ENCODE results near the gene LRP1B.
"Not testable (repeated sequence)": the region's sequence is repeated elsewhere in the genome, so short reads cannot be mapped to it uniquely, and the experiment has no call there.

LRP1B gene

DNA sequence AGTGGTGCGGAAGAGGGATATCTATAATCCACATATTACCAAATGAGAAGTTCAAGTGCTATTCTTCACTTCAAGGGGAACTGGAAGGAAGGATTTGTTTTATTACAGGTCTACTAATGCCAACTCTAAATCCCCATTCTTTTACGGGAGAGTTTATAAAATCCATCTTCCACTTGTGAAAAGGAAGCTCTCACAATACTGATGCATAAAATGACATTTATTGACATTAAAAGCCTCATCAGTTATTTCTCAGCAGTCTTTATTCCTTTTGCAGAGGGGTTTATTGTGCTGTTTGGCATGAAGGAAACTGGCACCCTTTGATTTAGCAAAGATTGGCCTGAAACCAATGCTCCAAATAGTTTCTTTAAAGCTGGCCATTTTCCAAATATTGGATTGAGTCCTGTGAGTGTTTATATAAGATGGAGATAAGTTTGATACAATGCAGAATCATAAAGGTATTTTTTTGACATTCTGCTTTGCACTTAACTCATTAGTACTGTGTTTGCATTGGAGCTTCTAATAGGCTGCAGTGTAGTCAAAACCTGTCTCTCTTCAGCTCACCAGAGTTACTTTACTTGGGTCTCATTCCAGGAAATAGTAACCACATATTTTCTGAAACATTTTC is 26.6 kb downstream of the LRP1B start:
- no peaks in the 10 kb centered on the region for H3K27me3 ChIP-seq (ENCODE audit: control insufficient read depth in 1 of 2, insufficient read depth in 2 of 2, low read length in 2 of 2)
- no peak overlapping the region for H3K27ac ChIP-seq (ENCODE audit: low read length)
- no peaks in the 10 kb centered on the region for H3K36me3 ChIP-seq (ENCODE audit: control insufficient read depth in 2 of 2, insufficient read depth in 2 of 2, low read length in 2 of 2)
- H3K9me3 ChIP-seq (ENCODE audit: control insufficient read depth in 2 of 2, low read length in 2 of 2): no peaks in the 10 kb centered on the region
- no peaks in the 10 kb centered on the region for H3K4me1 ChIP-seq (ENCODE audit: control insufficient read depth, insufficient read depth, low read length)
- no peak overlapping the region for H3K9ac ChIP-seq (ENCODE audit: low read length in 2 of 2)
- no peak overlapping the region for H3K4me3 ChIP-seq (ENCODE audit: low read length in 2 of 2)

DNA sequence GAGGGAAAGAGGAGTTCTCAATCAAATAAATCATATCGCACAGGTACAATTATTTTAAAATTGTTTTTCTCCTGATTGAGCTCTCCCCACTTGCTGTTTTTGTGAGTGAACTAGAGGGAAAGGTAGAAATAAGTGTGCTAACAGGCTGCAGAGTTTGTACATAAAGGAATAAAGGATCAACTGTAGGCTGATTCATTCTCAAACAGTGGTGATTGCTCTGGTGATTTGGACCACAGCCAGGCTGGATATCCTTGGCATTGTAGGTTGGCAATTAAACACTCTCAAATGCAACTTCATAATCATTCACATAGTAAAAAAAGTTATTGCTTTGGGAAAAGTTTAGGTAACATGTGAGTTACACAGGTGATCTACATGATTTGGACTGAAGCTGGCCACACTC is 29.8 kb downstream of the LRP1B start:
- Histone ChIP-seq H3K27ac (ENCODE audit: low read length) (no peak overlapping the region), H3K36me3 (ENCODE audit: control insufficient read depth in 2 of 2, insufficient read depth in 2 of 2, low read length in 2 of 2) (no peaks in the 10 kb centered on the region), H3K27me3 (ENCODE audit: control insufficient read depth in 1 of 2, insufficient read depth in 2 of 2, low read length in 2 of 2) (no peaks in the 10 kb centered on the region), H3K4me1 (ENCODE audit: control insufficient read depth, insufficient read depth, low read length) (no peaks in the 10 kb centered on the region), H3K9ac (ENCODE audit: low read length in 2 of 2) (no peak overlapping the region), H3K4me3 (ENCODE audit: low read length in 2 of 2) (no peak overlapping the region), H3K9me3 (ENCODE audit: control insufficient read depth in 2 of 2, low read length in 2 of 2) (no peaks in the 10 kb centered on the region)

DNA sequence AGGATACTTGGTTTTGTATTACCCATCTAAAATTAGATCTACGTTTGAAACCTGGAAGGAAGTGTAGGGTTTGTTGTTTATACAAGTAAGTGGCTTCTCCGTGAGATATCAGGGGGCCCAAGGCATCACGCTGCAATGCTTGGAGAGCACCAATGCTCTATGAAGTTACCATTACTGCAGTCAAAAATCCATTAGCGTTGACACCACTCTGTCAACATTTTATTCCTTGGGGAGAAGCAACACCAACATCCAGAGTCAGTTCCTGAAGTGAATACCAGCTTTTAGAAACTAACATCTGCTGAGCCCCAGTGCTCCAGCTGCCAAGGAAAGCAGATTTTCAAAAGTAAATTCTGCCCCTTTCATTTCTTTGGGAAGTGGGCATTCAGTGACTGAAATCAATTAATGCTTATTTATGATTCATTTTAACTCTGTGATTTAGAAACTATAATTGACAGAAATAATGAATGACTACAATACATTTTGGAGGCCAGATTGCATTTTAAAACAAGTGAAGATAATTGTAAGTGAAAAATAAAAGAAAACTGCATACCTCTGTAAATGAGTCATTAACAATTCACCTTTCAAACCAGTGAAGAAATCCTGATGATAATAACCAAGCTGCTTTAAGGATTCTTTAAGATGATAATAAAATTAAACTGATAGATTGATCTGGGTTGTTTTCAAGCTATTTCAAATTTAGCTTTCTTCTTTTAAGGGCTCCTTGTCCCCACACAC is 30.5 kb downstream of the LRP1B start:
- no peak overlapping the region for H3K27ac ChIP-seq (ENCODE audit: low read length)

DNA sequence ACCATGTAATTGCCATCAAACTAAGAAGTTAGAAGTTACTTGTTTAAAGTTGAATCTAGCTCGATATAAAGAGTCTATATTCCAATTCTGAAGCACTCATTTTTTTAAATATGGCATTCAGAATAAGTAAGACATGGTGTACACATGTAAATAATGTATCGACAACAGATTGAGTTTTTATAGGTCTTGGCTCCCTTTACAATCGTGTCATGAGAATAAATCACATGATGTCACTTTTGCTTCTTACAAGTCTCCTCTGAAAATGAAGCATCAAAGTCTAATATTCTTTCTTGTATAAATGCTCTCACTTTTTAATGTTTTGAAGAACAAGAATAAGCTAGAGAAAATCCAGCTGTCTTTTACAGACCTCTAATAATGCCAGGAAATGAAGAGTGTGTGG is 33.1 kb downstream of the LRP1B start:
- H3K4me3 ChIP-seq (ENCODE audit: low read length in 2 of 2): no peak overlapping the region
- no peaks in the 10 kb centered on the region for H3K36me3 ChIP-seq (ENCODE audit: control insufficient read depth in 2 of 2, insufficient read depth in 2 of 2, low read length in 2 of 2)
- H3K9me3 ChIP-seq (ENCODE audit: control insufficient read depth in 2 of 2, low read length in 2 of 2): no peaks in the 10 kb centered on the region
- no peaks in the 10 kb centered on the region for H3K4me1 ChIP-seq (ENCODE audit: control insufficient read depth, insufficient read depth, low read length)
- H3K27me3 ChIP-seq (ENCODE audit: control insufficient read depth in 1 of 2, insufficient read depth in 2 of 2, low read length in 2 of 2): no peaks in the 10 kb centered on the region
- H3K9ac ChIP-seq (ENCODE audit: low read length in 2 of 2): no peak overlapping the region
- H3K27ac ChIP-seq (ENCODE audit: low read length): no peak overlapping the region

More for the DNA sequence above, 30.5 kb downstream of the LRP1B start:
- H3K4me1 ChIP-seq (ENCODE audit: control insufficient read depth, insufficient read depth, low read length): no peaks in the 10 kb centered on the region
- H3K4me3 ChIP-seq (ENCODE audit: low read length in 2 of 2): no peak overlapping the region
- no peak overlapping the region for H3K9ac ChIP-seq (ENCODE audit: low read length in 2 of 2)
- H3K27me3 ChIP-seq (ENCODE audit: control insufficient read depth in 1 of 2, insufficient read depth in 2 of 2, low read length in 2 of 2): no peaks in the 10 kb centered on the region
- no peaks in the 10 kb centered on the region for H3K36me3 ChIP-seq (ENCODE audit: control insufficient read depth in 2 of 2, insufficient read depth in 2 of 2, low read length in 2 of 2)
- H3K9me3 ChIP-seq (ENCODE audit: control insufficient read depth in 2 of 2, low read length in 2 of 2): no peaks in the 10 kb centered on the region

DNA sequence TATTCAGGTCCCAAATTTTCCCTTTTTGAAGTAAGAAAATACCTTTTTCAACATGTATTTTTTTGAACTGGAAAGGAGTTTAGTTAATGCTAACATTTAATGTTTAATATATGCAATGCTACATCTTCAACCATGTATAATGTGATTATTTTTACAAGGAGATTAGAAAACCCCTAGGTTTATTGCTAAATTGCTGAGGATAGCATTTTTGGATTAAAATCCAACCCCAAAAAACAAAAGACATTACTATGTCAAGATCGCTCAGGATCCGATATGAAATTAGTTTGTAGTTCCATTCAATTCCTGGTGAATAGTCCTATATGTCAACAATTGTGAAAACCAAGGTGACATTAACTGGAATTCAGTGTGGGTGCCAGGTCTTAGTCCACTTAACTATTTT is 35.2 kb downstream of the LRP1B start:
- no peaks in the 10 kb centered on the region for H3K4me1 ChIP-seq (ENCODE audit: control insufficient read depth, insufficient read depth, low read length)
- H3K9ac ChIP-seq (ENCODE audit: low read length in 2 of 2): no peak overlapping the region
- no peaks in the 10 kb centered on the region for H3K27me3 ChIP-seq (ENCODE audit: control insufficient read depth in 1 of 2, insufficient read depth in 2 of 2, low read length in 2 of 2)
- no peaks in the 10 kb centered on the region for H3K36me3 ChIP-seq (ENCODE audit: control insufficient read depth in 2 of 2, insufficient read depth in 2 of 2, low read length in 2 of 2)
- no peak overlapping the region for H3K4me3 ChIP-seq (ENCODE audit: low read length in 2 of 2)
- H3K9me3 ChIP-seq (ENCODE audit: control insufficient read depth in 2 of 2, low read length in 2 of 2): no peaks in the 10 kb centered on the region
- no peak overlapping the region for H3K27ac ChIP-seq (ENCODE audit: low read length)

DNA sequence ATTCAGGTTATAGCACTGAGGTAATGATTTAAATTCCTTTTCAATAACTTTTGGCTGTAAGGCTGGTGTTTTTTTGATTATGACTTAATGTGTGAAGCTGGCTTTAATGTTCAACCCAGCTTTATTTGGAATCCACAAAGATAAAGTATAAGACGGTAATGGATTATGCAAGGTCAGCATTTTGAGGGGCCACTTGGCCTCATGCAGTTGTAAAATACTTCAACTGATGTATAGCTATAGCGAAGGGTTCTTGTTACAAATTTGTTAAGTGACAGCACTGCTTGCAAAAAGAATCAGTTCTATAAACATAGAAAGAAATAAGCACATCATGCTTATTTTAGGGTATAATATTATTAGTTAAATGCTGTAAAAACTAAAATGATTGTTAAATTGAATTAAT is 36.6 kb downstream of the LRP1B start:
- H3K27me3 ChIP-seq (ENCODE audit: control insufficient read depth in 1 of 2, insufficient read depth in 2 of 2, low read length in 2 of 2): no peaks in the 10 kb centered on the region
- no peaks in the 10 kb centered on the region for H3K4me1 ChIP-seq (ENCODE audit: control insufficient read depth, insufficient read depth, low read length)
- H3K36me3 ChIP-seq (ENCODE audit: control insufficient read depth in 2 of 2, insufficient read depth in 2 of 2, low read length in 2 of 2): no peaks in the 10 kb centered on the region
- no peak overlapping the region for H3K4me3 ChIP-seq (ENCODE audit: low read length in 2 of 2)
- H3K9ac ChIP-seq (ENCODE audit: low read length in 2 of 2): no peak overlapping the region
- H3K27ac ChIP-seq (ENCODE audit: low read length): no peak overlapping the region
- no peaks in the 10 kb centered on the region for H3K9me3 ChIP-seq (ENCODE audit: control insufficient read depth in 2 of 2, low read length in 2 of 2)

DNA sequence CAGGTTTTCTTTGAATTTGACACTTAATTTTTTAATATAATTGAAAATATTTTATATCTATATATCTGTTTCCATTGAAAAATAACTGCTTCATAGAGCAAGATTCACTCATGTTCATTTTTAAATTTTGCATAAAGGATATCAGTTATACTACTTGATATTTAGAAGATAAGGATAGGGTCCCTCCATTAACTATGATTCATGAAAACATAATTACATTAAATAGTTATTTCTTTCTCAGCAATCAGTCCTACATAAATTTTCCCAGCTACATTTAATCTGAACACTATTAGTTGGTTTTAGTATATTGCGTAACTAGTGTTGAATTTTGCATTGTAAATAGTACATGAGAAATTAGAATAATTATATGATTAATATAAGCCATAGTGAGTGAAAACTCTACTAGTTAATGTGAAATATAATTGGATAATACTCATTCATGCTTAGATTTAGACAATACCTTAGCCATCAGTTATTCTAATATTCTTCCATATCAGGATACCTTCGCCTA is 42.7 kb downstream of the LRP1B start:
- no peak overlapping the region for H3K9ac ChIP-seq (ENCODE audit: low read length in 2 of 2)
- H3K9me3 ChIP-seq (ENCODE audit: control insufficient read depth in 2 of 2, low read length in 2 of 2): no peaks in the 10 kb centered on the region
- H3K27me3 ChIP-seq (ENCODE audit: control insufficient read depth in 1 of 2, insufficient read depth in 2 of 2, low read length in 2 of 2): no peaks in the 10 kb centered on the region
- no peak overlapping the region for H3K4me3 ChIP-seq (ENCODE audit: low read length in 2 of 2)
- no peak overlapping the region for H3K27ac ChIP-seq (ENCODE audit: low read length)
- H3K4me1 ChIP-seq (ENCODE audit: control insufficient read depth, insufficient read depth, low read length): no peaks in the 10 kb centered on the region
- H3K36me3 ChIP-seq (ENCODE audit: control insufficient read depth in 2 of 2, insufficient read depth in 2 of 2, low read length in 2 of 2): no peaks in the 10 kb centered on the region

DNA sequence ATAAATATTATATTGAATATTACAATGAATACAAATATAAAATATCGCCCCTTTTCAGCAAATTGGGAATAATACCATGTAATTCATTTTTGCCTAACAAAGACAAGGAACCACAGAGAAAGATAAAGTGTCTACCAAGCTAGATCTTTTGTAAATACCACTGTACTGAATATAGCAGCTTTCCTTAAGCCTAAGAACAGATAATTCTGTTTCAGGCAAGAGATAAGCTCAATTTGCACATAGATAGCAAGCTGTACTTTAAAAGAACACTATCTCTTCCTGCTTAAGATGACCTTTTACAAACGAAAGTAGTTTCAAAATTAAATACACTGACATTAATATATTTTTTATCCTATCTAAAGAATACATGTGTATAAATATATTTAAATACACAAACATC is 43.2 kb downstream of the LRP1B start:
- H3K27me3 ChIP-seq (ENCODE audit: control insufficient read depth in 1 of 2, insufficient read depth in 2 of 2, low read length in 2 of 2); H3K4me1 ChIP-seq (ENCODE audit: control insufficient read depth, insufficient read depth, low read length); H3K36me3 ChIP-seq (ENCODE audit: control insufficient read depth in 2 of 2, insufficient read depth in 2 of 2, low read length in 2 of 2); H3K9ac ChIP-seq (ENCODE audit: low read length in 2 of 2); H3K27ac ChIP-seq (ENCODE audit: low read length); H3K9me3 ChIP-seq (ENCODE audit: control insufficient read depth in 2 of 2, low read length in 2 of 2); H3K4me3 ChIP-seq (ENCODE audit: low read length in 2 of 2): not testable (repeated sequence)

DNA sequence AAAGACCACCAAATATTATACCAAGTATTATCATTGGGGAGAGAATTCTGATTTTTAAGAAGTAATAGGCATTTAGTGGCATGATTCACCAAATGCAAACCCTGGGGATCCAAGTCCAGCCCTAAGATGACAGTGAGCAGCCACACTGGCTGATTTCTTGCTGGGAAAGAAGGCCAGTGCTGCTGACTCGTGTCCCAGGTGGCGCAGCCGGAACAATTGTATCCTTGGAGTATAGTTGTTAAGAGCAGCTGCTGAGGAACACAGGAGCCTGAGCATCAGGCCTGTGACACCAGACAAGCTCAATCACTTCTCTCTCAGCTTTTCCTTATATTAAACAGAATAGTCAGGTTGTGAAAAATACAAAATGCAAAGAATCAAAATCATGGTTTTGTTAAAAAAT is 48.4 kb downstream of the LRP1B start:
- no peaks in the 10 kb centered on the region for H3K9me3 ChIP-seq (ENCODE audit: control insufficient read depth in 2 of 2, low read length in 2 of 2)
- H3K27me3 ChIP-seq (ENCODE audit: control insufficient read depth in 1 of 2, insufficient read depth in 2 of 2, low read length in 2 of 2): no peaks in the 10 kb centered on the region
- no peak overlapping the region for H3K27ac ChIP-seq (ENCODE audit: low read length)
- H3K4me1 ChIP-seq (ENCODE audit: control insufficient read depth, insufficient read depth, low read length): no peaks in the 10 kb centered on the region
- H3K36me3 ChIP-seq (ENCODE audit: control insufficient read depth in 2 of 2, insufficient read depth in 2 of 2, low read length in 2 of 2): no peaks in the 10 kb centered on the region
- H3K9ac ChIP-seq (ENCODE audit: low read length in 2 of 2): no peak overlapping the region
- no peak overlapping the region for H3K4me3 ChIP-seq (ENCODE audit: low read length in 2 of 2)

DNA sequence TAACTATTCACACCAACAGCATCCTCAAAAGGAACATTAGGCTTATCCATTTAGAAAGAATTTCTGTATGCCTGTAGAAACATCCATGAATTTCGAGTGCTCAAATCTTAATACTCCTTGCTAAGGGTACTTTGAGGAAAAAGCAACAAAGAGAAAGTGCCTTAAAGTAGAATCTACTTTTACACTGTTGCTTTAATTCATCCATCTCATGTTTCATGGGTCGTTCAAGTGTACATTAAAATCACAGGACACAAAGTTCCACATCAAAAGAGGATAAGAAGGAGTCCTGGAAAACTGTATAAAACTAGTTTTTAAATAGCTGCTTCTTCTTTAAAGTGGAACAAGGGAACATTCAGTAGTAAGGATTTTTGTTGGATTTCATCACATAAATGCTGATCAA is 54.5 kb downstream of the LRP1B start:
- H3K9me3 ChIP-seq (ENCODE audit: control insufficient read depth in 2 of 2, low read length in 2 of 2): no peaks in the 10 kb centered on the region
- H3K36me3 ChIP-seq (ENCODE audit: control insufficient read depth in 2 of 2, insufficient read depth in 2 of 2, low read length in 2 of 2): no peaks in the 10 kb centered on the region
- no peaks in the 10 kb centered on the region for H3K4me1 ChIP-seq (ENCODE audit: control insufficient read depth, insufficient read depth, low read length)
- H3K27me3 ChIP-seq (ENCODE audit: control insufficient read depth in 1 of 2, insufficient read depth in 2 of 2, low read length in 2 of 2): no peaks in the 10 kb centered on the region
- H3K4me3 ChIP-seq (ENCODE audit: low read length in 2 of 2): no peak overlapping the region
- no peak overlapping the region for H3K9ac ChIP-seq (ENCODE audit: low read length in 2 of 2)
- no peak overlapping the region for H3K27ac ChIP-seq (ENCODE audit: low read length)

DNA sequence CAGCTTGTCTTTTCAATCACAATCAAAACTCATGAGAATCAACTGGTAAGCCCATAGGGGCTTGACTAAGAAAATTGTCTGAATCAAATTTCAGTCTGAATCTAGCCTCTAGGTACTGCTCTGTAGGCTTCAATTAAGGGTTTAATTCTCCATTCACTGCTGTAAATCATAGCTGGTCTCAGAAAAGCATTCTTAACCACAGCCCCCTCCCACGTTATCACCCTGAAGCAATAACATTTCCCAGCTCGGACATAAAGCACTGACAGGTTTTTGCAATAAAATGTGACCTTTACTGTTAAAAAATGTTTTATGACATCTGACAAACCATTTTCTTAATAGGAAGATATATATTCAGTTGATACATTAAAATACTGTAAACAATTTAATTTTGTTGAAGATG is 55.0 kb downstream of the LRP1B start:
- no peaks in the 10 kb centered on the region for H3K4me1 ChIP-seq (ENCODE audit: control insufficient read depth, insufficient read depth, low read length)
- no peak overlapping the region for H3K9ac ChIP-seq (ENCODE audit: low read length in 2 of 2)
- no peaks in the 10 kb centered on the region for H3K27me3 ChIP-seq (ENCODE audit: control insufficient read depth in 1 of 2, insufficient read depth in 2 of 2, low read length in 2 of 2)
- H3K9me3 ChIP-seq (ENCODE audit: control insufficient read depth in 2 of 2, low read length in 2 of 2): no peaks in the 10 kb centered on the region
- no peaks in the 10 kb centered on the region for H3K36me3 ChIP-seq (ENCODE audit: control insufficient read depth in 2 of 2, insufficient read depth in 2 of 2, low read length in 2 of 2)
- no peak overlapping the region for H3K27ac ChIP-seq (ENCODE audit: low read length)
- no peak overlapping the region for H3K4me3 ChIP-seq (ENCODE audit: low read length in 2 of 2)

Measured in stomach smooth muscle (tissue), 2 donors.